Retinal pigment epithelial cell (primary cell): ENCODE measurements around the gene PTH2R.
"Not testable (repeated sequence)": the region's sequence is repeated elsewhere in the genome, so short reads cannot be mapped to it uniquely, and the experiment has no call there.

ENCODE experiments used
- DNase-seq: peaks from one replicate; pipeline ENCODE4 v3.0.0-alpha.2; 2010; ENCODE audit warnings: low read depth
- H3K4me3 ChIP-seq: 2 replicates; pipeline ENCODE4 v1.5.1; 2011; ENCODE audit warnings: mild to moderate bottlenecking, low read length, control low read depth, moderate library complexity
- TF ChIP-seq, protein P1 (sequence below): conservative IDR thresholded peaks from 2 replicates; pipeline ENCODE4 v1.5.1; 2011; ENCODE audit warnings: low read depth, low read length, control low read depth, inconsistent platforms

The PTH2R gene

DNA sequence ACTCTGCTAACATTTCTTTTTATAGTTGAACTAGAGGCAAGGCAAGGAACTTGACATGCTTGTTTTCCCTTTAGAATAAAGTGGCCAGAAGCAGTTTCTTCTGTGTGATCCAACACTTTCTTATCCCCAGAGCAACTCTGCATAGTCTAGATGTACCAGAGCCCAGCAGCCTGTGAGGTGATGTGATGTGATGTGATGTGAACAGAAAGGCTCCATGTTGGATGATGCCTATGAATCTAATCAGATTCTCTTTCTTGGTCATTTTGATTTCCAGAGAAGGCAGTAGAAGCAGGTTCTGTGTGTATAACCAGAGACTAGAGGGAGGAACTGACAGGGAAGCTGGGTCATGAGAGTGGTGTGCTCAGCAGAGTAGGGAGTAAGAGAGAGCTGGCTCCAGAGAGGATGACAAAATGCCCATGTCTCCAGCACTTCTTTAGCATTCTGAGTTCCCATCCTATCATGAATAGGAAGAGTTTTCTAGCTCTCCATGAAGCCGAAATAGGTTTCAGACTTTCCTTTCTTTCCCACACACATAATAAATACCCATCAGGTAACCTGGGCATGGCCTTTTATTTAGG lies 31.0 kb upstream of the PTH2R start:
- H3K4me3 ChIP-seq, result no peak overlapping the region
- no peak for DNase-seq
- TF ChIP-seq, protein P1, sequence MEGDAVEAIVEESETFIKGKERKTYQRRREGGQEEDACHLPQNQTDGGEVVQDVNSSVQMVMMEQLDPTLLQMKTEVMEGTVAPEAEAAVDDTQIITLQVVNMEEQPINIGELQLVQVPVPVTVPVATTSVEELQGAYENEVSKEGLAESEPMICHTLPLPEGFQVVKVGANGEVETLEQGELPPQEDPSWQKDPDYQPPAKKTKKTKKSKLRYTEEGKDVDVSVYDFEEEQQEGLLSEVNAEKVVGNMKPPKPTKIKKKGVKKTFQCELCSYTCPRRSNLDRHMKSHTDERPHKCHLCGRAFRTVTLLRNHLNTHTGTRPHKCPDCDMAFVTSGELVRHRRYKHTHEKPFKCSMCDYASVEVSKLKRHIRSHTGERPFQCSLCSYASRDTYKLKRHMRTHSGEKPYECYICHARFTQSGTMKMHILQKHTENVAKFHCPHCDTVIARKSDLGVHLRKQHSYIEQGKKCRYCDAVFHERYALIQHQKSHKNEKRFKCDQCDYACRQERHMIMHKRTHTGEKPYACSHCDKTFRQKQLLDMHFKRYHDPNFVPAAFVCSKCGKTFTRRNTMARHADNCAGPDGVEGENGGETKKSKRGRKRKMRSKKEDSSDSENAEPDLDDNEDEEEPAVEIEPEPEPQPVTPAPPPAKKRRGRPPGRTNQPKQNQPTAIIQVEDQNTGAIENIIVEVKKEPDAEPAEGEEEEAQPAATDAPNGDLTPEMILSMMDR, result no peak

DNA sequence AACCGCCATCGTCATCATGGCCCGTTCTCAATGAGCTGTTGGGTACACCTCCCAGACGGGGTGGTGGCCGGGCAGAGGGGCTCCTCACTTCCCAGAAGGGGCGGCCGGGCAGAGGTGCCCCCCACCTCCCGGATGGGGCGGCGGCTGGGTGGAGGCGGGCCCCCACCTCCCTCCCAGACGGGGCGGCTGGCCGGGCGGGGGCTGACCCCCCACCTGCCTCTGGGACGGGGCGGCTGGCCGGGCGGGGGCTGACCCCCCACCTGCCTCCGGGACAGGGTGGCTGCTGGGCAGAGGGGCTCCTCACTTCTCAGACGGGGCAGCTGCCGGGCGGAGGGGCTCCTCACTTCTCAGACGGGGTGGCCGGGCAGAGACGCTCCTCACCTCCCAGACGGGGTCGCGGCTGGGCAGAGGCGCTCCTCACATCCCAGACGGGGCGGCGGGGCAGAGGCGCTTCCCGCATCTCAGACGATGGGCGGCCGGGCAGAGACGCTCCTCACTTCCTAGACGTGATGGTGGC lies 29.2 kb upstream of the PTH2R start:
- not testable (repeated sequence) for DNase-seq, H3K4me3 ChIP-seq

DNA sequence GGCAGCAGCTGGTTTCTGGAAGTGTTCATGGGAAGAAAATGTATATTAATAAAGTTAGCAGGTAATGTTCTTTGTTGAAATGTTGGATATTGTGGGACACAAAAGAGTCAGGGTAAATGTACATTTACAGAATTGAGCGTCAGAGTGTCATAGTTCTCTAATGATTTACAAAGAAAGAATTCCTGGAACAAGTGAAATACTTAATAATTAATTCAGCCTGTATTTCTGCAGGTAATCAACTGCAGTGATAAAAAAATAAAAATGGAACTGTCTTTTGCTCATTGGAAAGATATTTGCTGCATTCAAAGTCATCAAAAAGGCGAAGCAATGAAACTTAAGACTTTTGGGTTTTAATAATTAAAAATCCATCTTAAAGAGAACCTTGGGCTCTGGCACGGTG lies 27.4 kb upstream of the PTH2R start:
- TF ChIP-seq, protein P1, result no peak
- H3K4me3 ChIP-seq, result no peak overlapping the region
- no peak for DNase-seq

DNA sequence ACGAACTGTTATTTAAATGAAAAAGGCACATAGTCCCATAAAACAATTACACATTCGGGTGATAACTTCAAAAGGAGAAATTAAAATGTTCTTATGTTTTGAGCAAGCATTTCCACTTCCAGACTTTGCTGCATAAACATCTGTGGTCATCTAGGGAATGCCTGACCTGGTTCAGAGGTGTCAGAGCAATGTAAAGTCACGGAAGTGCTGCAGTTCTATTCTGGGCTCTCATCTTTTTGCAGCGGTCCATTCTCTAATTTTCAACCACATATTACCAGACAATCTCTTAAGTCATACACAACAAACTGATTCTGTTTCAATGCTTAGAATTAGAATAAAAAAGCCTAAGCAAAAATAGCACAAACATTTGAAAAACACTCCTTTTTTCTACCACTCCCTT lies 22.0 kb upstream of the PTH2R start:
- no peak for DNase-seq
- TF ChIP-seq, protein P1, result no peak
- H3K4me3 ChIP-seq, result no peak overlapping the region

DNA sequence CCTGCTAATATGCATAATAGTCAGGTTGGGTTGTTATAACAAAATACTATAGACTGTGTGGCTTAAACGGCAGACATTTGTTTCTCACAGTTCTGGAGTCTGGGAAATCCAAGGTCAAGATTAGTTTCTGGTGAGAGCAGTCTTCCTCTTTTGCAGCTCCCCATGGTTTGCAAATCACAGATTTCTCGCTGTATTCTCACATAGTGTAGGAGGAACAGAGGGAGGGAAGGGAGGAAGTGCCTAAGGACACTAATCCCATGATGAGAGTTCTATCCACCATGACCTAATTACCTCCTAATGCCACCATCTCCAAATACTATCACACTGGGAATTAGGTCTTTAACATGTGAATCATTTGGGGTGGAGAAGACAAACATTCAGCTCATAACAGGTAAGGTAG lies 20.1 kb upstream of the PTH2R start:
- TF ChIP-seq, protein P1, result no peak
- no peak for DNase-seq
- H3K4me3 ChIP-seq, result no peak overlapping the region

DNA sequence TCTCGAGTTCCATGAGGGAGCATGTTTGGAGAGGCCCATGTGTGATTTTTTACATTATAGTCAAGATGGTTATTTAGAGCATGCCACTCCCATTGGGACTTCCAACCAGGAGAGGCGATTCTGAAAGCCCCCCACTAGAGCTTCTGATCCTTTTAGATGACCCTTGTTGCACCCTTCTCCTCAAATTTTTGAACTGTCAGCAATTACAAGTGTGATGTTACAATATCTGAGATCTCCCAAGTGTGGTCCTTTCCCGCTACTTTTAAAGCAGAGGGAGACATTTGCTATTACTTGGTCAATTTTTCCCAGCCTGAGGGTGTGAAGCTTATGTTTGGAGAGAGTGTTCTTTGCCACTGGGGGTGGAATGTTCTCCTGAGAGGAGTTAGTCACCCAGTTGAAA lies 16.7 kb upstream of the PTH2R start:
- H3K4me3 ChIP-seq, result no peak overlapping the region
- DNase-seq, result no peak
- TF ChIP-seq, protein P1, result no peak

DNA sequence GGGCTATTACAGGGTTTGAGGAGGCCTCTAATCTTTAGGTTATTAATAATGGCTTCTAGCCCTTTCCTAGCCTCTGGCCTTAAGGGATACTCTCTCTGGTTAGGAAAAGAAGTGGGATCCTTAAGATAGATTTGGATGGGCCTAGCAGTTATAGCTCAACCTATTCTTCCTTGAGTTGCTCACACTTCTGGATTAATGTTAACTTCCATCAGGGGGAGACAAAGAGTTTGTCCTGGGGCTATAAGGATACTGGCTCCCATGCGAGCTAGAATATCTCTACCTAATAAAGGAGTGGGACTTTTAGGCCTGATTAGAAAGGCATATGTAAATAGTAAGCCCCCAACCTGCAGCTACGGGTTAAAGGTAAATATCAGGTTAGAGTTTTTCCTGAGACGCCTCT lies 14.3 kb upstream of the PTH2R start:
- no peak overlapping the region for H3K4me3 ChIP-seq
- TF ChIP-seq, protein P1, result peak; percentile 17
- no peak for DNase-seq

DNA sequence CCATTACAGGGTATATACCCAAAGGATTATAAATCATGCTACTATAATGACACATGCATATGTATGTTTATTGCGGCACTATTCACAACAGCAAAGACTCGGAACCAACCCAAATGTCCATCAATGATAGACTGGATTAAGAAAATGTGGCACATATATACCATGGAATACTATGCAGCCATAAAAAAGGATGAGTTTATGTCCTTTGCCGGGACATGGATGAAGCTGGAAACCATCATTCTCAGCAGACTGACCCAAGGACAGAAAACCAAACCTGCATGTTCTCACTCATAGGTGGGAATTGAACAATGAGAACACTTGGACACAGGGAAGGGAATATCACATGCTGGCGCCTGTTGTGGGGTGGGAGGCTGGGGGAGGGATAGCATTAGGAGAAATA lies 9.8 kb upstream of the PTH2R start:
- not testable (repeated sequence) for DNase-seq, H3K4me3 ChIP-seq
